NT2/D1 (cell line): ENCODE measurements around the gene ARHGAP28.

ENCODE experiments used
- SUZ12 ChIP-seq: IDR thresholded peaks from 2 replicates; pipeline ENCODE4 v1.6.1; 2011; ENCODE audit not compliant: insufficient read length, insufficient read depth; ENCODE audit errors: extremely low read depth
- YY1 ChIP-seq: IDR thresholded peaks from 2 replicates; pipeline ENCODE4 v1.6.1; 2011; ENCODE audit not compliant: insufficient read length, insufficient read depth
- ZNF274 ChIP-seq: IDR thresholded peaks from 2 replicates; pipeline ENCODE4 v1.6.1; 2011; ENCODE audit warnings: mild to moderate bottlenecking, low read depth, low read length

DNA sequence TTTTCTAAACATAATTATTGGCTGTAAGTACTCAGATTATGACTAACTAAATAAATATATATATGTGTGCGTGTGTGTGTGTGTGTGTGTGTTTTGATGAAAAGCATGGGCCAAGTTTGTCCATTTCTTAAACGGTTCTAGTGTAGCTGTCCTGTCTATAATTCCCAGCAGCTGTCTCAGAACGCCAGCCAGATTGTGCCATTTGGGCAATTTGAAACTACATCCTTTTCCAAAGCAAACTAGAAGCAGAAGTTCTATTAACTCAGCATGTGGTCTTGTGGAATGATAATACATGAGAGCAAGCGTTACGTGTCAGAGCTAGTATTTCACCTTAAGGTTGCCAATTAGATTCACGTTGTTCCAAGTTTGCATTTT, 1.7 kb downstream of the ARHGAP28 start:
- no peak for TF ChIP-seq YY1
- no peak for TF ChIP-seq ZNF274
- no peak for TF ChIP-seq SUZ12
